ENCODE measurements around the gene GRHL1.

GRCh38 chr2:9972621-9973479 lies 21.4 kb downstream of the GRHL1 start:
- TF ChIP-seq EZH2 (IDR thresholded peaks at IDR 0.05) (no peak), POLR2AphosphoS5 (IDR thresholded peaks at IDR 0.05; ENCODE audit: borderline replicate concordance, low read depth, low read length) (no peak), FOXP2 (optimal IDR thresholded peaks at IDR 0.05; ENCODE audit: control extremely low read depth, extremely low read length, insufficient read depth) (no peak)
